ENCODE measurements around the gene SMIM32.

Gene SMIM32

DNA sequence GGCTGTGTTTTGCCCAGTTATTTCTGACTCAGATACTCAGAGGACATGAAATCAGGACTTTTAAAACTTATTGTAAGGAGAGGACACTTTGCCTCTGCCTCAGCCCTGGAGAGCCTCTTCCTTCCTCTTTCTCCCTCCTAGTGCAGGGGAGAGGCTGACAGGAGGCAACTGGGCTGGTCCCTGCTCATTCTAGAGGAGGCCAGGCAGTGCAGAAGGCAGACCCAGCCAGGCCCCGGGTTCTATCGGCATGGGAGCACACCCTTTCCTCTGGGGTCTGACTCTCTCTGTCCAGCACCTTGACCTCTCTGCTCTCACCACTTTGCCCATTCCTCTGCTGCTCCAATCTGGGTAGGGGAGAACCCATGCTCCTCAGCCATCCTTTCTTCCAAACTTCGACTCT, 16.0 kb upstream of the SMIM32 start:
- Histone ChIP-seq H3K27me3 (ENCODE audit: insufficient read depth, low read depth) (no peaks in the 10 kb centered on the region), H3K79me2 (ENCODE audit: insufficient read depth, low read depth) (no peaks in the 10 kb centered on the region)
- TF ChIP-seq, protein P1, sequence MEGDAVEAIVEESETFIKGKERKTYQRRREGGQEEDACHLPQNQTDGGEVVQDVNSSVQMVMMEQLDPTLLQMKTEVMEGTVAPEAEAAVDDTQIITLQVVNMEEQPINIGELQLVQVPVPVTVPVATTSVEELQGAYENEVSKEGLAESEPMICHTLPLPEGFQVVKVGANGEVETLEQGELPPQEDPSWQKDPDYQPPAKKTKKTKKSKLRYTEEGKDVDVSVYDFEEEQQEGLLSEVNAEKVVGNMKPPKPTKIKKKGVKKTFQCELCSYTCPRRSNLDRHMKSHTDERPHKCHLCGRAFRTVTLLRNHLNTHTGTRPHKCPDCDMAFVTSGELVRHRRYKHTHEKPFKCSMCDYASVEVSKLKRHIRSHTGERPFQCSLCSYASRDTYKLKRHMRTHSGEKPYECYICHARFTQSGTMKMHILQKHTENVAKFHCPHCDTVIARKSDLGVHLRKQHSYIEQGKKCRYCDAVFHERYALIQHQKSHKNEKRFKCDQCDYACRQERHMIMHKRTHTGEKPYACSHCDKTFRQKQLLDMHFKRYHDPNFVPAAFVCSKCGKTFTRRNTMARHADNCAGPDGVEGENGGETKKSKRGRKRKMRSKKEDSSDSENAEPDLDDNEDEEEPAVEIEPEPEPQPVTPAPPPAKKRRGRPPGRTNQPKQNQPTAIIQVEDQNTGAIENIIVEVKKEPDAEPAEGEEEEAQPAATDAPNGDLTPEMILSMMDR (conservative IDR thresholded peaks at IDR 0.05; ENCODE audit: low read depth, low read length) = no peak

DNA sequence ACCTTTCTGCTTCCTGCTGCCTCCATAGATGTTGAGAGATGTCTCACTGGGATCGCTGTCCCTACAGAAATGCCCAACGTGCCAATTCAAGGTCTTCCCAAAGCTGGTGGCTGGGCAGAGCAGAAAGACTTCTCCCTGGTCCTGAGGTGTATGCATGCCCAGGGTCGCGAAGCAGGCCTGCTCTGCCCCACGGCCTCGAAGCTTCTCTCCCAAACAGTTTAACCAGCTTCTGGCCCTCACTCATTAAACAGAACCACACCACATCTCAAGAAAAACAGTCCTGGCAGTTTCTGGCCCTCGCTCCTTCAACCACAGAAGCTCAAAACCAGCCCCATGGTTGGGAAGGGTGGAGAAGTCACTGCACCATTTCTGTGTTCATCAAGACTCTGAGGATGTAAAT, 14.7 kb upstream of the SMIM32 start:
- Histone ChIP-seq H3K79me2 (ENCODE audit: insufficient read depth, low read depth) (no peaks in the 10 kb centered on the region), H3K27me3 (ENCODE audit: insufficient read depth, low read depth) (no peaks in the 10 kb centered on the region), H4K20me1 (ENCODE audit: insufficient read depth) (no peaks in the 10 kb centered on the region), H3K36me3 (ENCODE audit: insufficient read depth) (no peaks in the 10 kb centered on the region), H3K9ac (no peak overlapping the region), H2AFZ (ENCODE audit: low read depth) (no peak overlapping the region), H3K27ac (no peak overlapping the region), H3K4me2 (no peak overlapping the region), H3K4me1 (ENCODE audit: low read depth, poor library complexity, severe bottlenecking) (no peaks in the 10 kb centered on the region), H3K4me3 (IDR thresholded peaks at IDR 0.05; ENCODE audit: insufficient read depth, low read depth, low read length) (no peak overlapping the region)
- TF ChIP-seq, protein P1 (conservative IDR thresholded peaks at IDR 0.05; ENCODE audit: low read depth, low read length) = no peak

More for the DNA sequence above, 16.0 kb upstream of the SMIM32 start:
- Histone ChIP-seq H2AFZ (ENCODE audit: low read depth) (no peak overlapping the region), H3K4me3 (IDR thresholded peaks at IDR 0.05; ENCODE audit: insufficient read depth, low read depth, low read length) (no peak overlapping the region), H4K20me1 (ENCODE audit: insufficient read depth) (no peaks in the 10 kb centered on the region), H3K36me3 (ENCODE audit: insufficient read depth) (no peaks in the 10 kb centered on the region), H3K4me2 (no peak overlapping the region), H3K9ac (no peak overlapping the region), H3K27ac (no peak overlapping the region), H3K4me1 (ENCODE audit: low read depth, poor library complexity, severe bottlenecking) (no peaks in the 10 kb centered on the region)

DNA sequence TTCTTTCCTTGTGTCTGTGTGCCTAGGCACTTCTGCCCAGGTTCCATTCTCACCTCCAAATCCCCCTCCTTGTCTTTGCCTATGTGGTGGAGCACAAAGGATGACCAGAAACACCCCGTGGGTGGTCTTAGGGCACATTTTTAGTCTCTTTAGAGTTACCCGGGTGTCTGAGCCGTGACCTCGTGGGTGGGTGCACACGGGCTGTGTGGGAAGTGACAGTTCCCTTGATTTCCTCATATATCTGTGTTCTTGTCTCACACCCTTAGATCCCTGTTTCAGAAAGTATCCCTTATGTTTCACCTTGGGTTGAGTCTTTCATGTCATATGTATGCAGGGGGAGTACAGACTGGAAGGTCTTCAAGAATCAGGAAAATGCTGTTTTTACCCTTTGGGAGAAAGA, 13.4 kb upstream of the SMIM32 start:
- Histone ChIP-seq H3K27me3 (ENCODE audit: insufficient read depth, low read depth) (no peaks in the 10 kb centered on the region), H3K4me2 (no peak overlapping the region), H3K4me3 (IDR thresholded peaks at IDR 0.05; ENCODE audit: insufficient read depth, low read depth, low read length) (no peak overlapping the region), H2AFZ (ENCODE audit: low read depth) (no peak overlapping the region), H3K27ac (no peak overlapping the region), H4K20me1 (ENCODE audit: insufficient read depth) (no peaks in the 10 kb centered on the region), H3K9ac (no peak overlapping the region), H3K4me1 (ENCODE audit: low read depth, poor library complexity, severe bottlenecking) (no peaks in the 10 kb centered on the region), H3K79me2 (ENCODE audit: insufficient read depth, low read depth) (no peaks in the 10 kb centered on the region), H3K36me3 (ENCODE audit: insufficient read depth) (no peaks in the 10 kb centered on the region)
- TF ChIP-seq, protein P1 (conservative IDR thresholded peaks at IDR 0.05; ENCODE audit: low read depth, low read length) = no peak

DNA sequence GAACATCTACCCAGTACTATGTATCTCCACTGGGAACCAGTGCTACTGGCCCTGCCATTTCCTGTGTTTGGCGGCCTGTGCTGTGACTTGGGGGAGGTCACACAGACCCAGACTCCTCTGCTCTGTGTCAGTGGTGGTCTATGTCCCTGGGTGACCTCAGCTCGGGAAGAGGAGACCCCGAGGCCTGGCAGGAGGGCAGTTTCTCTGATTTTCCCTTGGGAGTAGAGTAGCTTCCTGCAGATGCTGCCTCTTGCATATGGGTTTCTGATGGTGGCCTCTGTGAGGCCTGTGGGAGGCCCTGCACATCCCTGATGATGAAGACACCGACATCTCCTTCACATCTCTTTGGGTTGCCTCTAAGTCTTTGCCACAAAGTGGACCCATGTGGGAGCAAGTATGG, 13.0 kb upstream of the SMIM32 start:
- H3K4me1 ChIP-seq (ENCODE audit: low read depth, poor library complexity, severe bottlenecking) = no peaks in the 10 kb centered on the region
- no peaks in the 10 kb centered on the region for H3K27me3 ChIP-seq (ENCODE audit: insufficient read depth, low read depth)
- H3K36me3 ChIP-seq (ENCODE audit: insufficient read depth) = no peaks in the 10 kb centered on the region
- no peak overlapping the region for H3K4me2 ChIP-seq
- H3K4me3 ChIP-seq (IDR thresholded peaks at IDR 0.05; ENCODE audit: insufficient read depth, low read depth, low read length) = no peak overlapping the region
- H3K79me2 ChIP-seq (ENCODE audit: insufficient read depth, low read depth) = no peaks in the 10 kb centered on the region
- H4K20me1 ChIP-seq (ENCODE audit: insufficient read depth) = no peaks in the 10 kb centered on the region
- TF ChIP-seq, protein P1 (conservative IDR thresholded peaks at IDR 0.05; ENCODE audit: low read depth, low read length) = no peak
- H3K27ac ChIP-seq = no peak overlapping the region
- no peak overlapping the region for H2AFZ ChIP-seq (ENCODE audit: low read depth)
- H3K9ac ChIP-seq = no peak overlapping the region

Data from KMS-11 (cell line).